Stomach (tissue), 4 donors: Measurements from ENCODE around the gene CMTR1.

ENCODE experiments used
- POLR2AphosphoS5 ChIP-seq, 3 donors: sonication (generic); formaldehyde crosslinking; IDR thresholded peaks; one replicate each; pipeline ENCODE4 v1.6.1; 2016; ENCODE audit warnings: antibody characterized with exemption in 3 of 3
- TF ChIP-seq, protein P1 (sequence below), 7 experiments: fragments of 450-650 bp in 4 of 7; fragments of 200-600 bp in 3 of 7; sonication (generic) in 3 of 7; IDR thresholded peaks; one replicate each; pipeline ENCODE4 v1.5.1; 2016 to 2019; ENCODE audit warnings: antibody characterized with exemption in 7 of 7, control low read depth in 2 of 7, mild to moderate bottlenecking in 1 of 7

DNA sequence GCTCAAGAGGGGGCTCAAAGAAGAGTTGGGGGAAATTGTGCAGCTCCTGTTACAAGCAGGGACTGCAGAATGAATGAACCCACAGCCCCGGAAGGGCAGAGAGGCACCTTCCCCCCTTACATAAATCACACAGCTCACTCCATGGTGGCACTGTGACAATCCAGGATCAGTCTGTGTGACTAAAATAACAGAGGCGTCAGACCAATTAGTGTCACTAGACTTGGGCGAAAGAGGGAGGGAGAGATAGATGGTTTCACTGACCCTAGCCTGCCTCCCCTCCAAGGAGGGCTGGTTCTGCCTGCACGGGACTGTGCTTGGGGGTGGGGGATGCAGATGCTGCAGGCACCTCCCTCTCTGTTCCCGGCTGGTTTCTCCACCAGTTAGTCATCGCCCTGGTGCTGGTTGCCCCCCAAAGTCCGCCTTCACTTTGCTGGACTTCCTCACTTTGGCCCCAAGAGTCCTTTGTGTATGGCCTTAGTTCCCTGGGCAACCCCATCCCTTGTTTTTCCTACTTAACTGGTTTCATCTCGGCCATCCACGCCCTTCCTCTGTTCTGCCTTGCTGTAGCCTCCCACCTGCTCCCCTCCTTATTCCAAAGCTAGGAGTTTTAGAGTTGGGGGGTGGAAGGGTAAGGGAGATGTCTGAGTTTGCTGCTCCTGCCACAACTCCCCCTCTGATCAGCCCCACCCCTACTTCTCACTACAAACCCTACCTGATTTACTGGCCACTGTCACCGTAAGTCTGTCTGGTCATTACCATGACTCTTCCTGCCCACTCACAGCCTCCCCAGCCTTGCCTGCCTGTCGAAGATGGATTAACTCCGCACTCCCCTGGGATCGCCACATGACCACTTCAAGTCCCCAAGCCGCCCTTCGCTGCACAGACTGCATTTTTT is 48.9 kb downstream of the CMTR1 start:
- TF ChIP-seq, protein P1, sequence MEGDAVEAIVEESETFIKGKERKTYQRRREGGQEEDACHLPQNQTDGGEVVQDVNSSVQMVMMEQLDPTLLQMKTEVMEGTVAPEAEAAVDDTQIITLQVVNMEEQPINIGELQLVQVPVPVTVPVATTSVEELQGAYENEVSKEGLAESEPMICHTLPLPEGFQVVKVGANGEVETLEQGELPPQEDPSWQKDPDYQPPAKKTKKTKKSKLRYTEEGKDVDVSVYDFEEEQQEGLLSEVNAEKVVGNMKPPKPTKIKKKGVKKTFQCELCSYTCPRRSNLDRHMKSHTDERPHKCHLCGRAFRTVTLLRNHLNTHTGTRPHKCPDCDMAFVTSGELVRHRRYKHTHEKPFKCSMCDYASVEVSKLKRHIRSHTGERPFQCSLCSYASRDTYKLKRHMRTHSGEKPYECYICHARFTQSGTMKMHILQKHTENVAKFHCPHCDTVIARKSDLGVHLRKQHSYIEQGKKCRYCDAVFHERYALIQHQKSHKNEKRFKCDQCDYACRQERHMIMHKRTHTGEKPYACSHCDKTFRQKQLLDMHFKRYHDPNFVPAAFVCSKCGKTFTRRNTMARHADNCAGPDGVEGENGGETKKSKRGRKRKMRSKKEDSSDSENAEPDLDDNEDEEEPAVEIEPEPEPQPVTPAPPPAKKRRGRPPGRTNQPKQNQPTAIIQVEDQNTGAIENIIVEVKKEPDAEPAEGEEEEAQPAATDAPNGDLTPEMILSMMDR (IDR thresholded peaks at IDR 0.05), result no peak
- no peak for TF ChIP-seq POLR2AphosphoS5 (IDR thresholded peaks at IDR 0.05)
